Epidermal melanocyte (primary cell): ENCODE measurements around the gene PNISR.

Experiments
- DNase-seq: peaks from one replicate; pipeline ENCODE4 v3.0.0; 2011; ENCODE audit warnings: low spot score; ENCODE audit not compliant: insufficient read length

PNISR gene

DNA sequence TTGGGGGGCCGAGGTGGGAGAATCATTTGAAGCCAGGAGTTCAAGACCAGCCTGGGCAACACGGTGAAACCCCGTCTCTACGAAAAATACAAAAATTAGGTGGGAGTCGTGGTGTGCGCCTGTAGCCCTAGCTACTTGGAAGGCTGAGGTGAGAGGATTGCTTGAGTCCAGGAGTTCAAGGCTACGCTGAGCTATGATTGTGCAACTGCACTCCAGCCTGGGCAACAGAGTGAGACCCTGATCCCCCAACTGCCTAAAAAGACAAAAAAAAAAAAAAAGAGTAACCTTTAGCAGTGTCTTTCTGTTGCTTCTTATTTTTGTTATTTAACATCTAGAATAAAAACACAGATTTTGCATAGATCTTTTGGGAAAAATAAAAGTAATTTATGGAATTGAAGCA, 18.0 kb downstream of the PNISR start:
- no peak for DNase-seq

GRCh38 chr6:99402448-99402847, 22.7 kb downstream of the PNISR start:
- DNase-seq = no peak

- no peak for DNase-seq
Measured at GRCh38 chr6:99397287-99397686, 27.8 kb downstream of the PNISR start.

- peak; percentile 67 for DNase-seq
Measured at GRCh38 chr6:99393698-99394531, 31.2 kb downstream of the PNISR start, which contains the start of gene COQ3. Gene COQ3 (minus strand): TSS chr6:99394195. CDS start chr6:99394179, 16 bp downstream.

GRCh38 chr6:99393366-99393697, 31.8 kb downstream of the PNISR start:
- DNase-seq = no peak

GRCh38 chr6:99390896-99391295, 34.2 kb downstream of the PNISR start:
- DNase-seq = no peak

GRCh38 chr6:99384507-99384906, 40.6 kb downstream of the PNISR start:
- no peak for DNase-seq

DNA sequence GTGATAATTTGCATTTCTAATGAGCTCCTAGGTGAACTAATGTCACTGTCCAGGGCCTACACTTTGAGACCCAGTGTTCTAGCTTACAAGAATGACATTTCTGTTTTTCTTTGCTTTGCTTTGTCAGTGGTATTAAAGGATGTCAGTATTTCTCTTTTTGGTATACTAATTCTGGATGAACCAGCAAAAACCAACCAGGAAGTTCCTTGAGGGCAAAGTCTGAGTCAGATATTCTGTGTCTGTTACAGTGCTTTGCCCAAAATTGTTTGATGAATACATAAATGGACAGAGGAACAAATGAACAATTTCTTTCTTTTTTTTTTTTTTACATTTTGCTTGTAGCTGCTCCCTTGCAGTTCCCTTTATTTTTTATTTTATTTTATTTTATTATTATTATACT, 46.5 kb downstream of the PNISR start:
- no peak for DNase-seq

DNA sequence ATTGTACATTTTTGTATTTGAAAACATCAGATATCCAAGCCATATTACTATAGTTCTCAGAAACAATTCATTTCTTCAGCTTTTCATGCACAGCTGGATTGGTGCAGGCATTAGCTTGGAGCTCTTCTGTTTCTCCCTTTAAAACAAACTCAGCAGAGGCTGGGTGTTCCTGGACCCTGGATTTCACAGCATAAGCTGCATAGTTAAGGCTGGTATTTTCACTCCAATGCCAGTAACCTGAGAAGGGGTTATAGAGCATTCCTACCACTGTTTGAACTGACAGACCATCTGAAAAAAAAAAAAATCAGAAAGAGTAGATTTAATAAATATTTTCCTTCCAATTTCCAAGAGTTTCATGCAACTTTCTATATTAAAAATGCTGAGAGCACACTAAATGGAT, 55.6 kb downstream of the PNISR start:
- DNase-seq = no peak

GRCh38 chr6:99366852-99367251, 58.3 kb downstream of the PNISR start:
- DNase-seq = no peak

GRCh38 chr6:99364026-99364425, 61.1 kb downstream of the PNISR start:
- no peak for DNase-seq

DNA sequence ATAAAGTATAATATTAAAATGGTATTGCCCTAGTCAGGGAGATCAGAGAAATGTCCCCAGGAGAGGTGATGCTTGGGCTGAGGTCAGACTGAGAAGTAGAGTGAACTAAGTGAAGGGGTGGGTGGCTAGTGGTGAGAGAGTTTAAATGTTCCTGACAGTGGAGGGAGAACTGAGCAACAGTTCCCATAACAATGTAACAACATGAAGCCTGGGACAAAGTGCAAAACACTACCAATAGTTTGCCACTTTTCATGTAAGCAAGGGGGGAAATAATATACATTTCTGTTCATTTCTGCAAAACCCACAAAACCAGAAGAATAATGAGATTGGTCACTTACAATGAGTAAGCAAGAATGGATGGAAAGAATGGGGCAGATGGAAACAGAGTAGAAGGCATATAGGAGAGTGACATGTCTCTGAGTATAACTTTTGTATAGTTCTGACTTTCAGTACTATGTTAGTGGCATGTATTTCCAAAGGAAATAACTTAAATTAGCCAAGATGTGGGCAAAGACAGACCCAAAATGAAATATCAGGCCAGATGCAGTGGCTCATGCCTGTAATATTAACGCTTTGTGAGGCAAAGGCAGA, 62.3 kb downstream of the PNISR start:
- no peak for DNase-seq

GRCh38 chr6:99359800-99360199, 65.3 kb downstream of the PNISR start:
- no peak for DNase-seq

DNA sequence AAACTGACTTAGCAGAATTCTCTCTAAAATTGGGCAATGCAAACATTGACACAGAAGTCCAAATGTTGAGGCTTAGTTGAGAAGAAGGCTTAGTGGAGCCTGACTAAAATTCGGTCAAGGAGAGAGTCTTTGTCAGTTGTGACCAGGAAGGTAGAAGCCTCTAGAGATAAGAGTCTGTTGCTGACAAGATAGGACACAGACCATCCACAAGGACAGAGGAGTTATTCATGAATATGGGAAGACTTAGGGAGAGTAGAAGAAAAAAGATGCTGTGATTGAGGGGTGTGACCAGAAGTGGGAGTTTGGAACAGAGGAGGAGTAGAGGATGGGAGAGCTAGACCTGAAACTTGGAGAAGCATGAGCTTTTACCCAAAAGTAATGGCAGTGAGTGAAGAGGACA, 68.5 kb downstream of the PNISR start:
- DNase-seq = no peak

- no peak for DNase-seq
Measured at GRCh38 chr6:99354983-99355382, 70.1 kb downstream of the PNISR start.

GRCh38 chr6:99353126-99353525, 72.0 kb downstream of the PNISR start:
- DNase-seq = no peak

DNA sequence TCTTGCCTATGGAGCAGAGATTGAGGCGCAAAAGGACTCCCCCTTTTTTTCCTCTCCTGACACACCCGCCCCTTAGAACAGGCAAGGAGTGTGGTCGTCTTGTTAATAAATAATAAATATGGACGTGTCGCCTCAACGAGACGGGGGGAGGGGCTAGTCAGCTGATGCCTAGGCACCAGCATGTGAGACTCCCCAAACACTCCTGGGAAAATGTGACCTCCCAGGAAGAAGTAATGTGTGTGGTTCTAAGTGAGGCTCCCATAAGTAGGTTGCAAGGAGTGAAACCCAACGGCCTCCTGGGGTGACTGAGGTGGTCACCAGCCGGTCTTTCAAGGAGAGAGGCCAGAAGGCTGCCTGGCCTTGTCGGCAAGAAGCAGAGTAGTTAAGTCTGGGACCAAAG, 74.5 kb downstream of the PNISR start:
- DNase-seq = no peak

DNA sequence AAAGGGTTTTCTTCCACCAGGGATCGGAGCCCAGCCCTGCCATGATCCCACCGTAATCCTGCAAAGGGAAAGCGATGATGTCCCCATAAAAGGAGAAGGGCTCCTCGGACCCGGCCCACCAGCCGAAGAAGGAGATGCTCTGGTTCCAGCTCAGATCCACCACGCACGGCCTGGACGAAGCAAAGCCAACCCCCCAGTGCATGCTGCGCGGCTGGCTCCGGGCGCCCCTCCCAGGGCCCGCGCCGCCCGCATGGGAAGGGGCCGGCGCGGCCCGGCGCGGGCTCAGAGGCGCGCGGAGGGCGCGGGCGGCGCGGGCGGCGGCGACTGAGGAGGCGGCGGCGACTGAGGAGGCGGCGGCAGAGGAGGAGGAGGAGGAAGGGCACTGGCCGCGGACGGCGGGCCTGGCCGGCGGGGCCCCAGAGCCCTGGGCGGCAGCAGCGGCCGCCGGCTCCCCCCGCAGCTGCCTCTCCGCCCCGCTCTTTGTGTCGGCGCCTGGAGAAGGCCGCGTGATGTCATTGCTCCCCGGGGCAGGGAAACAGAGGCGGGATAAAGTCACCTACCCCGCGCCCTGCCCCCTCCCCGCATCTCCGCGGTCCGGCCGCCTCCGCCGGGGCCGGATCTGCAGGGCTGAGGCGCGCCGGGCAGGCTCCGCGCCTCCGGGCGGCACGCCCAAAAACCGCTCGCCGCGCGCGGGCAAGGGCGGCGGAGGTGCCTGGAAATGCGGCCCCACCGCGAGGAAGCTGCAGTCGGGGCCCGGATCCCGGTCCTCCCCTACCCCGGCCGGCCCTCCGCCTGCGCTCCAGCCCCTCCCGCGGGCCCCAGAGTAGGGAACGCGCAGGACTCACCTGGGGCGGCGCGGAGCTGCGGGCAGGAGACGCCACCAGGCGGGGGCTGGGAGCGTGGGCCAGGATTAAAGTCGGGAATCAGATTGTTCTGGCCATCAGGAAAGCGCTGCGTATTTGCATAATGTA, 75.7 kb downstream of the PNISR start, which contains the start of gene FAXC:
Gene FAXC (minus strand): TSS at position 504 of the 971 bp plus-strand sequence. CDS start 302 bp downstream, at position 202.
- peak; percentile 23 for DNase-seq

DNA sequence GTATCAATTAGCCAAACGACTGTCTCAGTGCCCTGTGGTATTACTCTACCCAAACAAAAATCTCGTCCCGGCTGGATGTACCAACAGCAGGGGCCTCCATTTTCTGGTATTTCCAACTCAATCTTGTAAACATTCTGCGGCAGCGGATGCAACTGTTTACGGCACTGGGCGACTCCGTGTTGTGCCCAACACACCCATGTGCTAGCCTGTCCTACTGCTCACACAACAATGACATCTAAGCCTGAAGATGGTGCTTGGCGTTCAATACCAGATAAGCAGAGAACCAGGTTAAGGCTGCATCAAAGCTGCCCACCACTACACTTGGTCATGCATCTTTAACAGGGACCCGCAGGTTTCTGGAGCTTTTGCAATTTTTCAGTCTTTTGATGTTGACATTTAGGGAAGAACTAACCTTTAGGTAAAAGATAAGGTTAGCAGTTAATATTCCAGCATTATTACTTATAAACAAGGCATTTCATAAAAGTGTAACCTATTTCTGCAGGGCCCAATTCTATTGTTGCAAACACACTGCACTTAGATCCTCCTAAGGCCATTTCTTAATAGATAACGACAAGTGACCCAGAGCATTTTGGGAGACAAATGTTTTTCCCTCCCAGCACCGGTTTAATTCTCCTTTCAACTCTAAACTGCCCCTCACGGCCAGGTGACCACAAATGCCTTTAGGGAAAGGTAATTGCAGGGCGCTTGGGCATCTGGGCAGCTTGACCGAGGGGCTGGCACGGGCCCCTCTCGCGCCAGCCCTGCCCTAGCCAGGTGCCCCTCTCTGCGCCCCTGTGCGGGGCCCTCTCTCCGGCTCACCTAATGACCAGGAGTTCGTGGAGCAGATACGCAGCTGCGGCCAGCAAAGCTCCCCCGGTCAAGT, 76.6 kb downstream of the PNISR start:
- DNase-seq = no peak
